Activated T-cell treated with anti-CD3 and anti-CD28 coated beads for 48 hours (primary cell): ENCODE data around the gene ZNF219.
"Not testable (repeated sequence)": the region's sequence is repeated elsewhere in the genome, so short reads cannot be mapped to it uniquely, and the experiment has no call there.

Source experiments
- DNase-seq: peaks from one replicate; pipeline ENCODE4 v3.0.0-alpha.2; 2020; ENCODE audit warnings: low read depth

The ZNF219 gene

DNA sequence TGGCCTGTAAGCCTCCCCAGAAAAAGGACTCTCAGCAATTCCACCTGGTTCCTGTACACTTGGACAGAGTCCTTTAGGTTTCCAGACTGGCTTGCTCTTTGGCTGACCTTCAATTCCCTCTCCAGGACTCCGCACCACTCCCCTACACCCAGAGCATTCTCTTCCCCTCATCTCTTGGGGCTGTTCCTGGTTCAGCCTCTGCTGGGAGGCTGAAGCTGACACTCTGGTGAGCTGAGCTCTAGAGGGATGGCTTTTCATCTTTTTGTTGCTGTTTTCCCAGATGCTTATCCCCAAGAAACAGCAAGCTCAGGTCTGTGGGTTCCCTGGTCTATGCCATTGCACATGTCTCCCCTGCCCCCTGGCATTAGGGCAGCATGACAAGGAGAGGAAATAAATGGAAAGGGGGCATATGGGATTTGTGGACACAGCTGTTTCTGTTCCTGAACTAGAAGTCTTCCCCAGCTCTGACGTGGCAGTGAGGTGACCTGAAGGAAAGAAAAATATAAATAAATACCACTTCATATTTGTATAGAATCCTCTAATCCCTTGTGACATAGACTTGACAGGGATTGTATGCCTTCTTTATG is 55.0 kb downstream of the ZNF219 start:
- no peak for DNase-seq

DNA sequence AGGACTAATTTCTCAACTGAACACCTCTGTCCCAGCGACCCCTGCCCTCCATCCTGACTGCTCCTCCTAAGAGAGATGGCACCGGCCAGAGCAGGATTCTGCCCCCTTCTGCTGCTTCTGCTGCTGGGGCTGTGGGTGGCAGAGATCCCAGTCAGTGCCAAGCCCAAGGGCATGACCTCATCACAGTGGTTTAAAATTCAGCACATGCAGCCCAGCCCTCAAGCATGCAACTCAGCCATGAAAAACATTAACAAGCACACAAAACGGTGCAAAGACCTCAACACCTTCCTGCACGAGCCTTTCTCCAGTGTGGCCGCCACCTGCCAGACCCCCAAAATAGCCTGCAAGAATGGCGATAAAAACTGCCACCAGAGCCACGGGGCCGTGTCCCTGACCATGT is 55.5 kb downstream of the ZNF219 start:
- no peak for DNase-seq

- DNase-seq, result no peak
Observed at GRCh38 chr14:21041676-21042433, 56.6 kb downstream of the ZNF219 start, which contains the start of gene RNASE7. RNASE7 (plus strand) TSS chr14:21042362; CDS start chr14:21042993, 631 bp downstream.

DNA sequence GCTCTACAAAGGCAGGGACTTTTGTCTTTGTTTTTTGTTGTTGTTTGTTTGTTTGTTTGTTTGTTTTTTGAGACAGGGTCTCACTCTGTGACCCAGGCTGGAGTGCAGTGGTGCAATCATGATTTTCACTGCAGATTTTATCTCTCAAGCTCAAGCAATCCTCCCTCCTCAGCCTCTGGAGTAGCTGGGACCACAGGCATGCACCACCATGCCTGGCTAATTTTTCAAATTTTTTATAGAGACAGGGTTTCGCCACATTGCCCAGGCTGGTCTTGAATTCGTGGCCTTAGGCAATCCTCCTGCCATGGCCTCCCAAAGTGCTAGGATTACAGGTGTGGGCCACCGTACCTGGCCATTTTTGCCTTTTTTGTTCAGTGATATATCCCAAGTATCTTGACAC is 57.5 kb downstream of the ZNF219 start:
- not testable (repeated sequence) for DNase-seq

- DNase-seq, result no peak
Observed at GRCh38 chr14:21040370-21040925, 58.0 kb downstream of the ZNF219 start.
